Stimulated activated CD8-positive, alpha-beta memory T cell treated with anti-CD3 and anti-CD28 coated beads, Interleukin-4, amount 100 ng/mL, for 1 hour (primary cell): ENCODE measurements around the gene OSTN.

Experiments
- DNase-seq, 2 donors: peaks; one replicate each; pipeline ENCODE4 v3.0.0-alpha.2; 2020; ENCODE audit warnings: low read depth in 2 of 2, low spot score in 1 of 2

OSTN gene

GRCh38 chr3:191306428-191306827 is 107.4 kb downstream of the OSTN start:
- no peak for DNase-seq

GRCh38 chr3:191307341-191307740 is 108.3 kb downstream of the OSTN start:
- no peak for DNase-seq

GRCh38 chr3:191313296-191313695 is 114.3 kb downstream of the OSTN start:
- no peak for DNase-seq

GRCh38 chr3:191314109-191314728 is 115.2 kb downstream of the OSTN start:
- DNase-seq = no peak
